Hepatocyte (in vitro differentiated cells): ENCODE results near the gene DPCD.

Source experiments
- EZH2 ChIP-seq: fragments of 200-600 bp; sonication (generic); IDR thresholded peaks from 2 replicates; pipeline ENCODE4 v1.6.1; 2016; ENCODE audit warnings: antibody characterized with exemption, mild to moderate bottlenecking, borderline replicate concordance
- TF ChIP-seq, protein P1 (sequence below): fragments of 200-600 bp; sonication (generic); IDR thresholded peaks from 2 replicates; pipeline ENCODE4 v1.5.1; 2016; ENCODE audit warnings: antibody characterized with exemption, mild to moderate bottlenecking; ENCODE audit not compliant: poor library complexity

DNA sequence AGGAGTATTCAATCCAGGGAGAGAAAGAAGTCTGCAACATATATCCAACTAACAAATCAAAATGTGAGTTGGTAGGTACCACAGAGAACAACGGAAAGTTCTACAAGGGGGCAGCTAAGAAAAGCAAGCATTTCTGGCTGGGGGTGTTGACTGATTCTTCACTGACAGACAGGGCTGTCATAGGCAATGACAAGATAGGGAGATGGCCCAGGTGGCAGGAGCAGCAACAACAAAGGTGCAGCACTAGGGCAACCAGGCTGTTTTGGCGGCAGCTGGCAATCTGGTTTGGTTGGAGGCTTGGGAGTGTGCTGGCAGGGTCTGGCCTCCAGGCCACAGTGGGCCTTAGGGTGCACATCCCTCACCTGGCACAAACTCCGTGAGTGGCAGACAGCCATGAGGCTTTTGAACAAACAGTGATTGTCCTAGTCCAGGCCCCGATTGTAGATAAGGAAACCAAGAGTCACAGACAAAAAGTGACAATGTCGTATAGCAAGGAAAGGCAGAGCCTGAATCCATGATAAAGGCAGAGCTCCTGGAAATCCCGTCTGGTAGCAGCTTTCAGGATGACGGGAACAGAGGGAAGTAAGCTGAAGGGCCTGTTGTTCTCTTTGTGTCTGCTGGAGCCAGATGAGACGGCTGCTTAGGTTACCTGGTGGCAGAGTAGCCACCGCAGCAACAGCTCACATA is 28.4 kb downstream of the DPCD start:
- TF ChIP-seq, protein P1, sequence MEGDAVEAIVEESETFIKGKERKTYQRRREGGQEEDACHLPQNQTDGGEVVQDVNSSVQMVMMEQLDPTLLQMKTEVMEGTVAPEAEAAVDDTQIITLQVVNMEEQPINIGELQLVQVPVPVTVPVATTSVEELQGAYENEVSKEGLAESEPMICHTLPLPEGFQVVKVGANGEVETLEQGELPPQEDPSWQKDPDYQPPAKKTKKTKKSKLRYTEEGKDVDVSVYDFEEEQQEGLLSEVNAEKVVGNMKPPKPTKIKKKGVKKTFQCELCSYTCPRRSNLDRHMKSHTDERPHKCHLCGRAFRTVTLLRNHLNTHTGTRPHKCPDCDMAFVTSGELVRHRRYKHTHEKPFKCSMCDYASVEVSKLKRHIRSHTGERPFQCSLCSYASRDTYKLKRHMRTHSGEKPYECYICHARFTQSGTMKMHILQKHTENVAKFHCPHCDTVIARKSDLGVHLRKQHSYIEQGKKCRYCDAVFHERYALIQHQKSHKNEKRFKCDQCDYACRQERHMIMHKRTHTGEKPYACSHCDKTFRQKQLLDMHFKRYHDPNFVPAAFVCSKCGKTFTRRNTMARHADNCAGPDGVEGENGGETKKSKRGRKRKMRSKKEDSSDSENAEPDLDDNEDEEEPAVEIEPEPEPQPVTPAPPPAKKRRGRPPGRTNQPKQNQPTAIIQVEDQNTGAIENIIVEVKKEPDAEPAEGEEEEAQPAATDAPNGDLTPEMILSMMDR = no peak
- no peak for TF ChIP-seq EZH2
